ENCODE data around the gene MYEOV.

Gene MYEOV

DNA sequence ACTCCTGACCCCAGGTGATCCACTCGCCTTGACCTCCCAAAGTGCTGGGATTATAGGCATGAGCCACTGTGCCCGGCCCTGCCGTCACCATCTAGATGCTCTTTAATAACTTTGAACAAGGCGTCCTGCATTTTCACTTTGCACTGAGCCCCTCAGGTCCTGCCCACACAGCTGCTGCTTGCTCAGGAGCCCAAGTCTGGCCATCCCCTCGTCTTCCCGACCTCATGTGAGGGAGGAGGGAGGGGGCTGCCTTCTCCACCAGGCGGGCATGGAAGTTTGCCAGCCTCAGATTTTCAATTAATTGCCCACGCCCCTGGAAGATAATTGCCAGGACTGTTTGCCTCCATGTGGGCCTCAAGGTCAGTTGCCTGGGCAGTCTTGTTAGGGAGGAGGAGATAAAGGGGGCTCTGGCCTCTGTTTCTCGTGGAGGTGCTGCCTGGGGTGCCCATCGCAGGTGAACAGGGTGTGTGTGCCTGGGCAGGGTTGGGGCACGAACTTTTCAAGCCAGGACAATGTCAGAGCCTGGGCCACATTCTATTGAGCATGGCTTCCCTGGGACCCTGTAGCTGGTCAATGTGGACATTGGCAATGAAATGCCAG, 27.9 kb upstream of the MYEOV start:
- no peak for DNase-seq (ENCODE audit: low read depth)

DNA sequence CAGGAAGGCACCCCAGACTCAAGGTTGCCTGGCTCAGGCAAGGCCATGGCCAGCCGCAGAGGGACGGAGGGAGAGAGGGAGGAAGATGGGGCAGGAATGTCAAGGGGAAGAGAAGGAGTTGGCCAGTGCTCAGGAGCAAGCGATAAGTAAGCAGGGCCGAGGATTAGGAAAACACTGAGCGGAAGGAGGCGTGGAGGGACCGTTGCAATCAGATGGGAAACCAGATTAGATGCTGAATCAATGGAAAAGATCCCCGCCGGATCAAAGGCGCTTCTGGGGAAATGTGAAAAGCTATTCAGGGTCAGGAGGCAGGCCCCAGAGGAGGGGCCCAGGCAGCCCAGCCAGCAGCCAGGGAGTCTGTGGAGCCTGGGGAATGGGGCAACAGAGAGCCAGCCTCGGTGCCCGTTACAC, 26.6 kb upstream of the MYEOV start:
- no peak for DNase-seq (ENCODE audit: low read depth)

DNA sequence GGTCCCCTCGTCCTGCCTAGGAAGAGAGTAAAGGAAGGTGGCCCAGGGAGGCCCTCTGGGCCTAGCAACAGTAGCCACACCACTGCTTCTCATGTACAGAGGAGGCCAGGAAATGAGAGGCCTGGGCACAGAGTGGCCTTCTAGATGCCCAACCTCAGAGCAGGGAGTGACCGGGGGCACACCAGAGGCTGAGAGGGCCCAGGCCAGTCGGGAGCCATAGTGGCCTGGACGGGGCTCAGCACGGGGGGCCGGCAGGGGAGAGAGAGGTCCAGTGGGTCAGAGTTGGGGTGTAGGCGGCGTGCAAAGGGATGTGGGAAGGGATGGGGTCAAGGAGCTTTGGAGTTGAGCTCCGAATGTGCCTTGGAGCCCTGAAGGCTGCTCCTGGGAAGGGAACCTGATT, 25.0 kb upstream of the MYEOV start:
- DNase-seq (ENCODE audit: low read depth): no peak

DNA sequence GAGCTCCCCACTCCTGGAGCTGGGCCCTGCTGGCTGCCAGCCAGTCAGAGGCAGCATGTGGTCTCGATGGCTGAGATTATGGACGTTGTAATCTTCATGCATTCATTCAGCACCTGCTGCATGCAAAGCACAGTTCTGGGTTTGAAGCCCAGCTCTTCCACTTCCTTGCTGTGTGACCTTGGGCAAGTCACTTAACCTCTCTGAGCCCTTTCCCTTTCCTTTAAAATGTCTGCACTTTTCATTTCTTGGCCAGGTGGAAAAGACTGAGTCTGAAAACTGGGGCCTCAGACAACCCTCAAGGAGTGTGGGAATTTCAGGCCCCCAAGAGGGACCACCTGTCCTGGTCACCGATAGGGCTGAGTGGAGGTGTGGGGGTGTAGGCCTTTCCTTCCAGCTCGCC, 24.6 kb upstream of the MYEOV start:
- no peak for DNase-seq (ENCODE audit: low read depth)

DNA sequence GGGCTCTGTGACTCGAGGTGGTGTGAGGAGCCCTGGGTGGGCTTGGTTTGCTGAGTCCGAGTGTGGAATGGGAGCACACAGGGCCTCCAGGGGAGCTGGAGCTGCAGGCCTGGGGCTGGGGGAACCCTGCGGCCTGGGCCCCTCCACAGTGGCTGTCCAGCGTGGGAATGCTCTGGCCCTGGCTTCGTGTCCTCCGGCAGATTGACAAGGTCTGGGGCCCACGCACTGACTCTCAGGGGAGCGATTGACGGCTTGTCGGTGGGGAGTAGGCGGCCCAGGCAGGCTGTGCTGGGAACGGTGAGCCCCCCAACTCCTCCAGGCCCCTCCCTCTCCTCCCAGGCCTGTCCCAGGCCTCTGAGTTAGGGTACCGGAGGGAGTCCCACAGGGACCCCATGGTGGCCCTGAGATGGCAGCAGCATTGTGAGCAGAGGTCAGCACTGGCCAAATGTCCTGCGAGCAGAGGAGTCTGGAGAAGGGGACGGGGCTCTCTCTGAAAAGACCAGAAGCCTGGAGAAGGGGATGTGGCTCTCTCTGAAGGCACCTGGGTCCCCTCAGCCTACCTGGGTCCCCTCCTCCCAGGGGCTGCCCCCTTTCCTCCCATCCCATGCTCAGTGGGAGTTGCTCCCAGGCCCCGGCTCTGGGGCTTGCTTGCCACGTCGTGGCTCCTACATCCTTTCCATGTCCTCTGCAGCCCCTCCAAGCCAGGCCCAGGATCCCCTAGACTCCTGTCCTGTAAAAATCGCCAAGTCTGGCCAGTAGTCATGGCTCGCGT, 23.8 kb upstream of the MYEOV start:
- DNase-seq (ENCODE audit: low read depth): no peak

DNA sequence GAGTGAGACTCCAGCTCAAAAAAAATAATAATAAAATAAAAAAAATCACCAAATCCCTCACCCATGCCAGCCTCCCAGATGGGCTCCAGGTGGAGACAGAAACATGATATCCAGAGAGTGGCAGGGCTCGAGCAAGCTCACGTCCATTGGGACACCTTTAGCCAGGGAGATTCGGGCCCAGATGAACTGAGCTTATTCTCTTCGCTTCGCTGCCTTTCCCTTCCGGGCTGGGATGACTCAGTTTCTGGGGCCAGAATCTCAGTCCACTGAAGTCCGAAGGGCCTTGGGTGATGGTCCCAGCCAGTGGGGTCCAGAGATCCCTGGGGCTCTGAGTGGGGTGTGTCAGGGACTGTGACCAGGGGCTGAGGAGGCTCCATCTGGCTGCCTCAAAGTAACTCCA, 23.0 kb upstream of the MYEOV start:
- no peak for DNase-seq (ENCODE audit: low read depth)

DNA sequence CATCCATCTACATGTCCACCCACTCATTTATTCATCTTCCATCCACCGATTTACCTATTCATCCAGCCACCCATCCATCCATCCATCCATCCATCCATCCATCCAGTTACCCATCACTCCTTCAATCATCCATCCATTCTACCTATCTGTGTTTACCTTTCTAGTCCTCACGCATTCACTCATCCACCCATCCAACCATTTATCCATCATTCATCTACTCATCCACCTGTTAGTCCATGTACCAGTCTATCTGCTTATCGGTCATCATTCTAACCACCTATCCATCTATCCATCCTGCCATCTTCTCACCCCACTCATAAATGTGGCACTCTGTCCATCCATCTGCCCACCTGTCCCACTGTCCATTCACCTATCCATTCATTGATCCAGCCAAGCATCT, 21.9 kb upstream of the MYEOV start:
- no peak for DNase-seq (ENCODE audit: low read depth)

DNA sequence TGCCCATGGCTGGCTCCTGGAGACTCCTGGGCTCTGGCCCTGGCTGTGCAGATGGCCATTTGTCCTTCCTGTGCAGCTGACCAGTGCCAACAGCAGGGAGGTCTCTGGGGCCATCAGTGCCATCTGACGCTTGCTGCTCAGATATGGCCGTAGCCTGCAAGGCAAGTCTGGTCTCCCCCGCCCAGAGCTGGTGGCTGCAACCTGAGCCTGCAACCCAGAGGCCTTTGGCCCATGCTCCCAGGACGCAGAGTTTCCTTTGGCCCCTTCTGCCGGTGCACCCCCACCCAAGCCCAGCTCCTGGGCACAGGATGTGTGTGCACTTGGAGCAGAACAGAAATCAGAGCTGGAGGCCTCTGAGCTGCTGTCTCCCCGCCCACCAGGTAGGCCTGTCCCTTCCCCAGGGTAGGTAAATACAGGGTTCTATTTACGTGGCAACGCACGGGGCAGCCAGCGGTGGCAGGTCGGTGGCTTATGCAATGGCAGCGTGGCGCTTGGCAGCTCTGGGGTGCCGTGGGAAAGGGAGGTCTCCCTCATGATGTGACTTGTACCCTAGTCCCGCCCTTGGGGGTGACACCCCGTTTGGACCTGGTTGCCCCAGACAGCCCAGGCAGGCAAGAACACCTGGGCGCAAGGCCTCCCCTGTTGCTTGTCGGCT, 21.0 kb upstream of the MYEOV start:
- no peak for DNase-seq (ENCODE audit: low read depth)

DNA sequence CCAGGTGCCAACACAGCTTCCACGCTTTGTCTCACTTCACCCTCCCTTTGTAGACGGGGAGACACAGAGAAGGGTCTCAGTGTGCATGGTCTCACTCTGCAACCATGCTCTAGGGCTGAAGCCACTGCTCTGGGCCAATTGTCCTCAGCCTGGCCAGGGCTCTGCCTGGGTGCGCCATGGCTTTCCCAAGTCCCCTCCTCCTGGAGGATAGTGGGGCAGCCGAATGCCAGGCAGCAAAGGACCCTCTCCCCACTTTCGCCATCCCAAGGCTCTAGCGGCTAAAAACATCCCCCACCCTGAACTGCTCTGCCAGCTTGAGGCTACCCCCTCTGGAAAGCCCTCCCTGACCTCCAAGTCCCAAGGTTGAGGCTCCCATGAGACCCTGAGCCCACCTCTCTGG, 20.4 kb upstream of the MYEOV start:
- no peak for DNase-seq (ENCODE audit: low read depth)

DNA sequence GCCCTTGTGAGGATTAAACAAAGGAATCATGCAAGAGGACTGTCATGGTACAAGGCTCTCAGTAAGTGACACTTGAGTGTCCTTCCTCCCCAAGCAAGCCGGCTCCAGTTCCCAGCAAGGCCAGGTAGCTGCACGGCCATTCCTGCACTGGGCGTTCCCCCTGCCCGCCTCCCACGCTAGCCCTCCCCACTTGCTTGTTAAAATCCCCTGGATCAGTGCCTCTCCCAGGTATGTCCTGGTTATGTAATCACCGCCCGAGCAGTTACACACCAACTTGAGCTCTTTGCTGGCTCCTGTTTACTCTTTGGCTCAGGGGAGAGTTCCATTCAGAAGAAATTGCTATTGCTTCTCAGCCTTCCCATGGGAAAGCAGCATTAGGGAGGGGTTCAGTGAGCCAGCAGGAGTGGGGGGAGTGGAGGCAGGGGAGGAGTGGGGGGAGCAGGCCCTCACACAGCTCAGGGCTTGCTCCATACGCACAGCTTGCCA, 19.4 kb upstream of the MYEOV start:
- DNase-seq (ENCODE audit: low read depth): no peak

DNA sequence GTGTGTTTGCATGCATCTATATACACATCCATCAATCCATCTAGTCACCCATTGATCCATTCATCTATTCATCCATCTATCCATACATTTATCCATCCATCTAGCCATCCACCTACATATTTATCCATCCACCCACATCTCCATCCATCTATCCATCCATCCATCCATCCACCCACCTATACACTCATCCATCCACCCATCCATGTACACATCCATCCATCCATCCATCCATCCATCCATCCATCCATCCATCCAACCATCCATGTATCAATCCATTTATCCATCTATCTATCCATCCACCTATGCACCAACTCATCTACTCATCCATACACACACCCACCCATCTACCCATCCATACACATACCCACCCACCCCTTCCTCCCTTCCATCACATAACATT, 18.8 kb upstream of the MYEOV start:
- no peak for DNase-seq (ENCODE audit: low read depth)

DNA sequence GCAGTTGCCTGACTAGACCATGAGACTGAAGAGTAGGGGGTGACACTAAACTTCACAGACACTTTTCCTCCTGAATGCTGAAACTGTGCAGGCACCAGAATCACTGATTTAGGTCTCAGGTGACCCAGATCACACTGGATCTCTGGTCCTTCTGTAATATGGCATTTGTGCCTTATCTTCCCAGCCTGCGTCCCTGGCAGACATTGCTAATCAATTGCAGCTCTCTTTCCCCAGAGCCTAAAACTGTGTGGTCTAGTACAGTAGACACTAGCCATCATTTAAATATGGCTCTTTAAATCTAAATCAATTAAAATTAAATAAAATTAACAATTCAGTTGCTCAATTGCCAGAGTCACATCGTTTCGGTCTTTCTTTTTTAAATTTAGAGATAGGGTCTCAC, 17.8 kb upstream of the MYEOV start:
- no peak for DNase-seq (ENCODE audit: low read depth)

DNA sequence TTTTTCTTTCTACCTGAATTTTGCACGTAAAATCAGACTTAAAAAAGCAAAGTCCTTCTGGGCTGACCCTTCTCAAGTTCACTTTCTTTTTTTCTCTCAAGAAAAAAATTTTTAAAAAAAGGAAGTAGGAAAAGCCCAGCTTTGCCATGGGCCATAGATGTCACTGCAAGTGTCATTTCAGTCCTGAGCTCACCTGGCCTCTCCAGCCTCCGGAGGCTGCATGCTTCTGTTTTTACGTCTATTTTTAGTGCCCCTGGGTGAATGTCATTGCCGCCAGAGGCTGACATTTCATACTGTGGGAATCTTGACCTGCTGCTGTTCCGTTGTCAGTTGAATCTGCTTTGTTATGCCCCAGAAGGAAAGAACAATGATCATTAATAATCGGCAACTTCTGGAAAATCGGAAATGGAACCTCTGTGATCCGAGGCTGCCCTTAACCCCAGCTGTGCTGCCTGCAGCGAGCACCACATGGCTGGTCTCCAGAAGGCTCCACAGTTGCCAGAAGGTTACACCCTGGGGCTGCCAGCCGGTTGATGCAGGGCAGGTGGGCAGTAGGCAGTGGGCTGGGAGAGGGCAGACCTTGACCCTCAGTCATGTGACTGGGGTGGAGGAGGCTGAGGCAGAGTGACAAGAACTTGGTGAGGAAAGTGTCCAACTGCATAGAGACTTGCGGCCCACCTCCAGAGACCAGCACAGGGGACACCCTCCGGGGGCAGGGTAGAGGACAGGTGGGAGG, 16.7 kb upstream of the MYEOV start:
- no peak for DNase-seq (ENCODE audit: low read depth)

DNA sequence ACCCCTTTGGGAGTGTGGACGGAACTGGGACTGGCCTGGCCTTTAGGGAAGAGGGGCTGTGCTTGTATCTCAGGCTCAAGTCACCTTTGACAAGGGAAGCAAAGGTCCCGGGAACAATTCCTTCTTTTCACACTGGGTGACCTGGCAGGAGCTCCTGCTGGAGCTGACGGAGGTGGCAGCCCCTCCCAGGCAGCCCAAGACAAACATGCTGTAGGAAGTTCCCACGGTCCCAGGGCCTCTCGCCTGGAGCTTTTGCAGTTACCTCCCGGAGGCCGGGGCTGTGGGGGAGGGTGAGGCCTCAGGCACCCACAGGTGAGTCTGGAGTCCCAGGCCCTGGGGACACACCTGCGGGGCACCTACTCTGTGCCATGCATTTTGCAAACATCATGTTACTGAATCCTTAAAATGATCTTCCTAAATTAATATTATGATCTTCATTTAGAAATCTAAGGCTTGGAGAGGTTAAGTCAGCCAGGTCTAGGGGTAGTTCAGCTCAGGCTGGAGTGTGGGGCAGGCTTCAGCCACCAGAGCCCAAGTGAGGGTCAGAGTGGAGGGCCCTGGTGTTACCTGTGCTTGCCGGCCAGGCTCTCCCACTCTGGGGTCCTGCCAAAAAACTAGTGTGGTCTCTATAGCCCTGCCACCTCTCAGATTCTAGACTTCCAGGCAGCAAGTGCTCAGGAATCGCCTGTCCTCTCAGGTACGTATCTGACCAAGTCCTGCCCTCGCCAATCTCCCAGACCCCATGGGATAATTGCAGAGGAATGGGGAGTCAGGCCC, 15.7 kb upstream of the MYEOV start:
- no peak for DNase-seq (ENCODE audit: low read depth)

DNA sequence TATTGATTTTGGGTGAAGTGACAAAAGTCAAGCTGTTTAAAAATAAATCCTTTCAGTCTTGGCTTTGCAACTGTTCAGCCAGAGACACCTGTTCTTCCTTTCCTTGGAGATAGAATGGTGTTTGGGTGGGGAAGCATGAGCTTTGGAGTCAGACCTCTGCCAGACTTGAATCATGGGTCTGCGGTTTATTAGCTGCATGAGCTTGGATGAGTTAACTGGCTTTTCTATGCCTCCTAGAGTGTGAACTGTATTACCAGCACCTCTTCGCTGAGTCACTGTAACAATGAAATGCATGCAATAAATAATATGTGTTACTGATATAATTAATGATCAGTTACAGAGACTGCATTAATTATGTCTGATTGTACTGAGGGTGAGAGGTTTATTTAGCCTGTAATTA, 13.5 kb upstream of the MYEOV start:
- no peak for DNase-seq (ENCODE audit: low read depth)

DNA sequence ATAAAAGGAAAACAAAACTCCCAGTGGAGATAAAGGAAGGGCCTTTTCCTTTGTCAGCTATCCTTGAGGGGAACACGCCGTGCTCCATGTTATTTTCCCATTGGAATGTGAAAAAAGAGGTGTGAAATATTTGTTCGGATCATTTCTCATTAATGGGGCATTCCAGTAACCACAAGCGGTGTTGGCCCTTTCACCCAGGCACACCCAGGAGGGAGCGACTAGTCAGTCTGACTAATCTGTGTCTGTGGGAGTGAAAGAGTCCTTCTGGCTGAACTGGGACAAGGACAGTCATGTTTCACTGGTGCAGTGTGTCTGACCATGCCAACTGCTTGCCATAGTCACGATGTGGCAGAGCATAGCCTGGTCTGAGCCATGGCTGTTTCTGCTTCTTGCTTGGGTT, 13.0 kb upstream of the MYEOV start:
- no peak for DNase-seq (ENCODE audit: low read depth)

DNA sequence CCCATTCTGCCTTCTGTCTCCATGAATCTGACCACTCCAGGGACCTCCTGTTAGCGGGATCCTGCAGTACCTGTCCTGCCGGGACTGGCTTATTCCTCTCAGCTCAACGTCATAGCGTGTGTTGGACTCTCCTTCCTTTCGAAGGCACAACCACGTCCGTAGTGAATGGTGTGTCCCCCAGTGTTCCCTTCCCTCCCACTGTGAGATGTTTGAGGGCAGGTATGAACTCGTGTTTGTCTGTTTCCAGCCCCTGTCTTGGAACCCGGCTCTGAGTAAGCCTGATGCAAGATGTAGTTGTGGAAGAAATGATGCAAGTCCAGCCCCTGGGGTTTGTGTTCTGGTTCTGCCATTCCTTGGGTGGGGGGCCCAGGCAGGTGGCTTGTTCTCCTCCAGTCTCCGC, 10.5 kb upstream of the MYEOV start:
- no peak for DNase-seq (ENCODE audit: low read depth)

DNA sequence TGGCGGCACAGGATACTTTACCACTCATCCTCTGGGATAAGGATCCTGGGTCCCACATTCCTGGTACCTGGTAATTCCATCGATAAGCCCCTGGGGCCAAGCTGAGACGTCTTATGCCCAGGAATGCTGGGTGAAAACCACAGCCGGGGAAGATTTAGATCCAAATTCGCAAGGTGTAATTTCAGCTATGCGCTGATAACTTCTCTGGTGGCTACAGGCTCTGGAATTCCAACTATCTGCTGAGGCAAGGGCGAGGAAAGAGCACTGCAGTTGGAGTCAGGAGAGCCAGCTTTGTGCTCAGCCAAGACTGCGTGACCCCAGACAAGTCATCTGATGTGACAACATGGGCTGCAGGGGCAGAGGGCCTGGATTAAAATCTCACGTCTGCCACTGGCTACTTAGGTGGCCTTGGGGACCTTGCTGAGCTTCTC, 9.9 kb upstream of the MYEOV start:
- no peak for DNase-seq (ENCODE audit: low read depth)

DNA sequence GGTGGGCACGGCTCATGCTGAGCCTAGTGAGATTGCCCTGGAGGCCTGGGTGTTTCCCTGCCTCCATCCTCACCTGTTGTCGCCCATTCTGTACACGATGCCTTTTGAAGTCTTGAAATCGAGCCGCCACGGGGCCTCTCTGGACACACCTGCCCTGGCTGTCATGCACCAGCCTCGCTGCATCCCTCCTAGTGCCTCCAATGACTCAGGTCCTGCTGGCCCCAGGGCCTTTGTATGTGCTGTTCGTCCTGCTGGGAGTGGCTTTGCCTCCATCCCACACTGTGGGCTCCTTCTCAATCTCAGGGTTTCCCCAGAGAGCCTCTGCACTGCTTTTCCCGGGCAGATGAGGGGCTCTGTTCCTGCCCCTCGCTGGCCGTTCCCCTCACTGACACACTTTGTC, 8.9 kb upstream of the MYEOV start:
- DNase-seq (ENCODE audit: low read depth): no peak

DNA sequence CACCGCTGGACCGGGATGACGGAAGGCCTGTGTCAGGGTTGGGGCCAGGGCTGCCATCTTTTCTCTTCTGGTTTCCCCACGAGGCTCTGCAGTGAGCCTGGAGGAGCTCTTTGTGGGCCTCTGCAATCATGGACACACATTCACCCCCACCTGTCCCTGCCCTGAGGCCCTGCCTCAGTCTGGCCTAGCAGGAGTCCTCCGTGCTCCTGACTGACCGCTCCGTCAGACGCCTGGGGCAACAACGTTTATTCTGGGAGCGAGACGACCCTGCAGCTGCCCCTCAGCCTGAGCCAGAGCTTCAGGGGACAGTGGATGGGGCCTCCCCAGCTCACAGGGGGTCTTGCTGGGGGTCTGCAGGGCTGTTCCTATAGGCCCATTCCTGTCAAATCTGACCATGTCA, 8.2 kb upstream of the MYEOV start:
- DNase-seq (ENCODE audit: low read depth): no peak

DNA sequence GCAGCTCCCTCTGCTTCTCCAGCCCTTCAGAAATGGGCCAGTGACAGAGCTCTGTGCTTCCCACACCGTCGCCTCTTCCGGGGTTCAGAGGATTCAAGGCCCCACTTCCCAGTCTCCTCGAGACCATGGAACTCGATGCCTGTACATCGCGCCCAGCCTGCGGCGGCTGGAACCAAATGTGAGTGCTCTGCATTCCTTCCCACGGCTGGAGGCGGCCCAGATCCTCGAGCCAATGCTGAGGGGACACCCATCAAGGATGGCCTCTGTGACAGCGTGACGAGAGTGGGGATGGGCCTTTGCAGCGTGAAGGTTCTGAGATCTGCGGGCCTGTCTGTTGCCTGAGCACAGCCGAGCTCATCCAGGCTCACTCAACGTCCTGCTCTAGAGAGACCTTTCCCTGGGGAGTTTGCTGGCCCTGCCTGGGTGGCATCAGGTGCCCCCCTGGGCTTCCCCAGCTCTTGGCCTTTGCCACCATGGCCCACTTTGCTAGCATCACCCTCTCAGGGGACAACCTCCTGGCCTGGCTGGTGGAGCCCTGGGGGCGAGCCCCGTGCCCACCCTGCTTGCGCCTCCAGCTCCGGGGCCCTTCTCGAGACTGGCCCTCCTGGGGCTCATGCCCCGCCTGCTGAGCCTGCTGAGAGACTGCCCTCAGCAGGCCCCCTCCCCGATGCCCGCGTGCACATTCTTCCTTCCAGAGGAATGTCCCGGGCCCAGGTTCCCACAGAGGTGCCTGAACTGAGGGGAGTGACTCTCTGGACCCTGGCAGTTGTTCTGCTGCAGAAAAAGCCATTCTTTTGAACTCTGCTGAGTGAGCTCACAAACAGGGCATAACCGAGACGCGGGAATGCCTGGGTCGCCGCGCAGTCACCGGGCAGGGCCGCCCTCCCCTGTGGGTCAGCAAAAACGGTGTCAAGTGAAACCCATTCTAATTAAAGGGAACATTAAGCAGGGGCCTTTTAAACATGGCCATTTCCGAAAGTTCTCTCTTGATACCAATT, 7.3 kb upstream of the MYEOV start:
- no peak for DNase-seq (ENCODE audit: low read depth)

Measured in stimulated activated CD8-positive, alpha-beta memory T cell treated with anti-CD3 and anti-CD28 coated beads, Interleukin-12 subunit alpha, Interleukin-12 subunit beta, amount 100 ng/mL, for 1 hour (primary cell).